Erythroblast (primary cell): Measurements from ENCODE around the gene ENDOU.

Source experiments
- DNase-seq, 2 experiments: peaks; one replicate each; lab custom pipeline; 2025; lab: John Stamatoyannopoulos, UW
- GATA1 ChIP-seq: IDR thresholded peaks from 2 replicates; pipeline ENCODE4 v1.6.1; 2011; ENCODE audit warnings: low read depth, mild to moderate bottlenecking, control low read depth, low read length, moderate library complexity
- POLR2A ChIP-seq: IDR thresholded peaks from 2 replicates; pipeline ENCODE4 v1.6.1; 2011; ENCODE audit warnings: mild to moderate bottlenecking, low read length

The ENDOU gene

GRCh38 chr12:47725091-47725772, at the start of gene ENDOU:
ENDOU (minus strand) TSS chr12:47725490; CDS start chr12:47725413, 77 bp downstream.
- TF ChIP-seq GATA1 = no peak
- no peak for TF ChIP-seq POLR2A
- DNase-seq = no peak

GRCh38 chr12:47774663-47775062, 49.4 kb upstream of the ENDOU start:
- DNase-seq = peak; percentile 58 to 71
- TF ChIP-seq GATA1 (no peak), POLR2A (no peak)

GRCh38 chr12:47773858-47774580, 48.7 kb upstream of the ENDOU start:
- DNase-seq = peak in 1 of 2 experiments; percentile 68
- peak; percentile 3 for TF ChIP-seq POLR2A
- TF ChIP-seq GATA1 = no peak

- TF ChIP-seq POLR2A (peak; percentile 65), GATA1 (no peak)
- peak; percentile 89 to 92 for DNase-seq
These were observed 48.0 kb upstream of the ENDOU start, which contains the start of gene SLC48A1 for GRCh38 chr12:47773062-47773857. SLC48A1 (plus strand) TSS chr12:47773238; CDS start chr12:47773305, 67 bp downstream.

GRCh38 chr12:47772738-47773061, 47.4 kb upstream of the ENDOU start:
- TF ChIP-seq GATA1 = no peak
- TF ChIP-seq POLR2A = no peak
- no peak for DNase-seq

- no peak for TF ChIP-seq GATA1
- no peak for TF ChIP-seq POLR2A
- no peak for DNase-seq
These were observed 46.9 kb upstream of the ENDOU start for GRCh38 chr12:47772094-47772660.

- DNase-seq = no peak
- TF ChIP-seq POLR2A = no peak
- no peak for TF ChIP-seq GATA1
These were observed 46.0 kb upstream of the ENDOU start for GRCh38 chr12:47771304-47771703.

- TF ChIP-seq POLR2A (no peak), GATA1 (no peak)
- peak; percentile 25 to 64 for DNase-seq
These were observed 44.9 kb upstream of the ENDOU start for GRCh38 chr12:47770086-47770726.

GRCh38 chr12:47769234-47770085, 44.2 kb upstream of the ENDOU start:
- TF ChIP-seq POLR2A (no peak), GATA1 (no peak)
- DNase-seq = peak; percentile 36 to 56

GRCh38 chr12:47768323-47768811, 43.1 kb upstream of the ENDOU start:
- no peak for TF ChIP-seq GATA1
- no peak for TF ChIP-seq POLR2A
- DNase-seq = no peak

- TF ChIP-seq GATA1 (no peak), POLR2A (no peak)
- DNase-seq = peak; percentile 70 to 80
These were observed 42.0 kb upstream of the ENDOU start for GRCh38 chr12:47767216-47767724.

GRCh38 chr12:47766502-47767215, 41.4 kb upstream of the ENDOU start:
- no peak for TF ChIP-seq POLR2A
- no peak for TF ChIP-seq GATA1
- no peak for DNase-seq
